Heart left ventricle (tissue), 13 donors: ENCODE results near the gene NCS1.

Experiments used
- POLR2A ChIP-seq, 2 donors: fragments of 450-650 bp; IDR thresholded peaks; one replicate each; pipeline ENCODE4 v1.6.1; 2017; ENCODE audit warnings: antibody characterized with exemption in 2 of 2, mild to moderate bottlenecking in 2 of 2, moderate library complexity in 2 of 2
- TF ChIP-seq, protein P1 (sequence below), 12 donors: fragments of 200-600 bp; sonication (generic) in 4 of 12; IDR thresholded peaks; one replicate each; pipeline versions ENCODE4 v1.5.0 to v1.8.0; 2018 to 2022; ENCODE audit warnings: antibody characterized with exemption in 12 of 12, mild to moderate bottlenecking in 5 of 12
- donor health status: ischemic (EF 13 %, LVEDD 7.1; RV severe dilation, severe dysfunction).
- donor health status: DM: no; HTN: yes; CAD: no.
- donor health status: DM: no; HTN: no; CAD: no.
- donor health status: ischemic (EF 25% LVEDD 6.9; RV normal size, moderate dysfunction).
- donor health status: ischemic (EF 25% LVEDD 5.7; RV mildly dilated, moderate dysfunction).
- donor health status: ischemic (EF 35%, LVEDD 5.7; RV mildly dilated, moderate dysfunction).
- donor health status: nonischemic (EF 11% LVEDD 7.7; RV severe dilation, severe dysfunction).
- donor health status: DM: yes; HTN: yes; CAD: no.
- donor health status: PGD.
- donor health status: ischemic (EF 29% LVEDD 5.4; RV normal size, mild dysfunction).
- donor health status: nonischemic (EF 23%, LVEDD 6.1; RV moderate dilation, normal function).

DNA sequence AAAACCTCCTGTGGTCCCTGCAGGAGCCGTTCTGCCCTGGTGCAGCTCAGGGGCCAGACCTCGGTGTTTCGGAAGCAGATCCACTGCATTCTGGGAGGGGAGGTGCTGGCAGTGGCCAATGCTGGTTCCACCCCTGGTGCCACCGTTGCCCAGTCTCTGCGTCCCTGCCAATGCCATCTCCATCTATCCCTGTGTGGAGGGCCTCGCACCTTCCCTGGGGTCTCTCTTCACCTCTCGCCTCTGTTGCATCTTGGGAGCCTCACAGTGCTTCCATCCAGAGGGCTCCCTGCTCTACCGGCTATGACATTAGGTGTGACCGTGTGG is 15.3 kb downstream of the NCS1 start:
- TF ChIP-seq, protein P1, sequence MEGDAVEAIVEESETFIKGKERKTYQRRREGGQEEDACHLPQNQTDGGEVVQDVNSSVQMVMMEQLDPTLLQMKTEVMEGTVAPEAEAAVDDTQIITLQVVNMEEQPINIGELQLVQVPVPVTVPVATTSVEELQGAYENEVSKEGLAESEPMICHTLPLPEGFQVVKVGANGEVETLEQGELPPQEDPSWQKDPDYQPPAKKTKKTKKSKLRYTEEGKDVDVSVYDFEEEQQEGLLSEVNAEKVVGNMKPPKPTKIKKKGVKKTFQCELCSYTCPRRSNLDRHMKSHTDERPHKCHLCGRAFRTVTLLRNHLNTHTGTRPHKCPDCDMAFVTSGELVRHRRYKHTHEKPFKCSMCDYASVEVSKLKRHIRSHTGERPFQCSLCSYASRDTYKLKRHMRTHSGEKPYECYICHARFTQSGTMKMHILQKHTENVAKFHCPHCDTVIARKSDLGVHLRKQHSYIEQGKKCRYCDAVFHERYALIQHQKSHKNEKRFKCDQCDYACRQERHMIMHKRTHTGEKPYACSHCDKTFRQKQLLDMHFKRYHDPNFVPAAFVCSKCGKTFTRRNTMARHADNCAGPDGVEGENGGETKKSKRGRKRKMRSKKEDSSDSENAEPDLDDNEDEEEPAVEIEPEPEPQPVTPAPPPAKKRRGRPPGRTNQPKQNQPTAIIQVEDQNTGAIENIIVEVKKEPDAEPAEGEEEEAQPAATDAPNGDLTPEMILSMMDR (IDR thresholded peaks at IDR 0.05) = no peak
- TF ChIP-seq POLR2A (IDR thresholded peaks at IDR 0.05) = no peak
